ENCODE data around the gene PRPF40A.

DNA sequence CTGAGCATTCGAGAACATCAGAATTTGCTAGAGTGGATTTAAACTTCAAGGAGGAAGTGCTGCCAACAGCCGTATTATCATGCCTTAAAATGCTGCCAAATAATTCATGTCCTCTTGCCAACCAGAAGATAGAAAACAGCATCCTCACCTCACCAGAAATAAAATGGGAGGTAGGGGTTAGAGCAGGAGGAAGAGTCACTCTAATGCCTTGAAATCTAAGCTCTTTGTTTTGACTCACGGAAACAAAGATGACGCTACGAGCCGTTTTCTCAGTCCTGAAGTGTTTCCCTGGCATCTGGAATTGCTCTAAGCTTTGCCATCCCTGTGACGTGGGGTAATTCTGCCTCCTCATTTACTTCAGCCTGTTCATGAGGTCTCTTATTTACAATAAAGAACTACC, 97.1 kb downstream of the PRPF40A start:
- TF ChIP-seq POLR2AphosphoS5 (IDR thresholded peaks at IDR 0.05; ENCODE audit: low read depth, low read length) (no peak), POLR2A (IDR thresholded peaks at IDR 0.05; ENCODE audit: low read depth, low read length) (no peak), TAF1 (IDR thresholded peaks at IDR 0.05; ENCODE audit: low read depth, low read length) (no peak), SPI1 (IDR thresholded peaks at IDR 0.05; ENCODE audit: low read depth, low read length) (no peak), POU2F2 (IDR thresholded peaks at IDR 0.05; ENCODE audit: low read depth, low read length) (no peak)

Data from GM12891 (cell line).